Endothelial cell of umbilical vein (primary cell): ENCODE results near the gene RGR. TPM values are rescaled to one million over a fixed set of nuclear protein-coding genes. Genes with fewer than 3 reads are reported as not detected.

ENCODE experiments used
- BruUV-seq: library from RNA; stranded (reverse); fragments of 400-500 nt; replicated peaks from 2 replicates; lab custom pipeline; 2021; lab: Mats Ljungman, UMichigan
- CTCF ChIA-PET: fragments of 300-600, 350-600 bp; sonication (Branson Sonifier 250); formaldehyde crosslinking; loops from one replicate; lab custom pipeline; 2021; ENCODE audit warnings: antibody characterized with exemption, inconsistent platforms; lab: Charles Lee
- POLR2A ChIA-PET: fragments of 300-600, 350-600 bp; sonication (Branson Sonifier 250); formaldehyde crosslinking; loops from one replicate; lab custom pipeline; 2021; ENCODE audit warnings: antibody characterized with exemption, inconsistent platforms; lab: Charles Lee
- DNase-seq: peaks from one replicate; pipeline ENCODE4 v3.0.0-alpha.2; 2011; ENCODE audit warnings: low read depth, low spot score
- FAIRE-seq: peaks from 2 replicates; lab custom pipeline; 2011; peaks lifted over from hg19 to GRCh38; lab: Jason Lieb, UNC
- H2AFZ ChIP-seq: 2 replicates; pipeline ENCODE4 v1.6.0; 2012; ENCODE audit warnings: low read depth, low read length, control low read depth, inconsistent platforms
- H3K27ac ChIP-seq: 2 replicates; pipeline ENCODE4 v1.5.1; 2011; ENCODE audit warnings: low read depth, mild to moderate bottlenecking, control low read depth, low read length, moderate library complexity; ENCODE audit not compliant: insufficient read depth
- H3K27me3 ChIP-seq, 2 experiments: 2 replicates each; pipeline versions ENCODE4 v1.6.0 to v1.6.1; 2011; ENCODE audit warnings: low read length in 2 of 2, mixed read lengths in 1 of 2; ENCODE audit not compliant: control insufficient read depth in 2 of 2, insufficient read depth in 2 of 2
- H3K36me3 ChIP-seq, 2 experiments: 2 replicates in 1 of 2; 3 replicates in 1 of 2; pipeline ENCODE4 v1.5.1; 2011; ENCODE audit warnings: low read length in 2 of 2, mild to moderate bottlenecking in 1 of 2, moderate library complexity in 1 of 2; ENCODE audit not compliant: control insufficient read depth in 2 of 2, insufficient read depth in 2 of 2; ENCODE audit errors: extremely low read depth in 1 of 2
- H3K4me1 ChIP-seq: 3 replicates; pipeline ENCODE4 v1.5.1; 2011; ENCODE audit warnings: mild to moderate bottlenecking, low read length; ENCODE audit not compliant: control insufficient read depth, insufficient read depth; ENCODE audit errors: extremely low read depth
- H3K4me2 ChIP-seq: 2 replicates; pipeline ENCODE4 v1.6.1; 2011; ENCODE audit warnings: low read length, control low read depth, mixed read lengths; ENCODE audit not compliant: insufficient read depth
- H3K4me3 ChIP-seq, 3 experiments: fragments of 200-600 bp in 1 of 3; sonication (generic), shearing (Covaris generic) in 1 of 3; replicated peaks in 1 of 3; 2 replicates each; pipeline ENCODE4 v1.5.1; 2011 to 2016; ENCODE audit warnings: control low read depth in 3 of 3, low read length in 3 of 3, mild to moderate bottlenecking in 2 of 3, inconsistent platforms in 1 of 3, low read depth in 1 of 3, moderate library complexity in 1 of 3; ENCODE audit not compliant: insufficient read depth in 1 of 3
- H3K79me2 ChIP-seq: 2 replicates; pipeline ENCODE4 v1.6.0; 2012; ENCODE audit warnings: low read length, inconsistent platforms; ENCODE audit not compliant: control insufficient read depth, insufficient read depth
- H3K9ac ChIP-seq: replicated peaks from 2 replicates; pipeline ENCODE3; 2011; ENCODE audit warnings: low read length, control low read depth; ENCODE audit not compliant: insufficient read depth; ENCODE audit errors: extremely low read depth
- H3K9me1 ChIP-seq: replicated peaks from 3 replicates; pipeline ENCODE4 v1.6.0; 2011; ENCODE audit warnings: mild to moderate bottlenecking, low read length; ENCODE audit not compliant: control insufficient read depth, insufficient read depth; ENCODE audit errors: extremely low read depth
- H3K9me3 ChIP-seq: replicated peaks from 2 replicates; pipeline ENCODE4 v1.5.1; 2012; ENCODE audit warnings: low read length, inconsistent platforms; ENCODE audit not compliant: control insufficient read depth, insufficient read depth
- H4K20me1 ChIP-seq: replicated peaks from 2 replicates; pipeline ENCODE3; 2011; ENCODE audit warnings: mild to moderate bottlenecking, low read length; ENCODE audit not compliant: control insufficient read depth, insufficient read depth; ENCODE audit errors: extremely low read depth
- EZH2 ChIP-seq: IDR thresholded peaks from 2 replicates; pipeline ENCODE4 v1.6.1; 2012; ENCODE audit warnings: borderline replicate concordance, low read depth, mild to moderate bottlenecking, moderate library complexity, low read length, inconsistent platforms; ENCODE audit not compliant: severe bottlenecking
- FOS ChIP-seq: IDR thresholded peaks from 2 replicates; pipeline ENCODE4 v1.6.1; 2011; ENCODE audit warnings: mild to moderate bottlenecking, low read length, moderate library complexity, borderline replicate concordance; ENCODE audit not compliant: insufficient read depth
- GATA2 ChIP-seq: IDR thresholded peaks from 2 replicates; pipeline ENCODE4 v1.7.0; 2011; ENCODE audit warnings: low read depth, mild to moderate bottlenecking, moderate library complexity, mixed read lengths, low read length; ENCODE audit not compliant: insufficient read length, insufficient read depth
- JUN ChIP-seq: IDR thresholded peaks from 2 replicates; pipeline ENCODE4 v1.6.1; 2011; ENCODE audit warnings: borderline replicate concordance, low read depth; ENCODE audit not compliant: insufficient read length, insufficient read depth
- MYC ChIP-seq: IDR thresholded peaks from one replicate; pipeline ENCODE4 v1.6.1; 2011; ENCODE audit warnings: mild to moderate bottlenecking, low read depth, low read length
- POLR2AphosphoS5 ChIP-seq: IDR thresholded peaks from 2 replicates; pipeline ENCODE4 v1.6.1; 2012; ENCODE audit warnings: low read depth, mild to moderate bottlenecking, control low read depth, low read length, moderate library complexity; ENCODE audit not compliant: insufficient read depth
- dilution Hi-C: fragments of 300-500 bp; cut with MboI; formaldehyde crosslinking; loops from one replicate; pipeline ENCODE4 v1.15.0; 2019; ENCODE audit warnings: low sequenced_read_pairs; ENCODE audit not compliant: extremely low pct_ligation_motif_present
- intact Hi-C: fragments of 100-400 bp; cut with micrococcal nuclease; formaldehyde crosslinking; loops from one replicate; pipeline ENCODE4 v1.10.0; 2022
- polyA plus RNA-seq, 4 experiments: library from polyadenylated mRNA; depleted of rRNA in 3 of 4; stranded (reverse) in 3 of 4; unstranded in 1 of 4; fragments of >200 nt; gene quantifications; 2 replicates each; pipeline versions ENCODE4 v1.2.1 to v1.2.3, GENCODE V29; 2011 to 2012; ENCODE audit warnings: missing spikeins in 1 of 4
- total RNA-seq: library from RNA; stranded (reverse); gene quantifications from 2 replicates; pipeline ENCODE4 v1.2.3, GENCODE V29; 2021
- TF ChIP-seq, protein P1 (sequence below), 2 donors: IDR thresholded peaks; 1 replicate in 1 of 2; 2 replicates in 1 of 2; pipeline ENCODE4 v1.5.1; 2011; ENCODE audit warnings: low read length in 2 of 2, mild to moderate bottlenecking in 2 of 2, moderate library complexity in 2 of 2, control low read depth in 1 of 2, inconsistent platforms in 1 of 2, low read depth in 1 of 2; ENCODE audit not compliant: insufficient read depth in 1 of 2; ENCODE audit errors: extremely low read depth in 1 of 2

The RGR gene
- total and polyA plus RNA-seq, 2 donors (not counting 3 experiments of a cell fraction or from before 2014, with no cell fraction given), result not detected

DNA sequence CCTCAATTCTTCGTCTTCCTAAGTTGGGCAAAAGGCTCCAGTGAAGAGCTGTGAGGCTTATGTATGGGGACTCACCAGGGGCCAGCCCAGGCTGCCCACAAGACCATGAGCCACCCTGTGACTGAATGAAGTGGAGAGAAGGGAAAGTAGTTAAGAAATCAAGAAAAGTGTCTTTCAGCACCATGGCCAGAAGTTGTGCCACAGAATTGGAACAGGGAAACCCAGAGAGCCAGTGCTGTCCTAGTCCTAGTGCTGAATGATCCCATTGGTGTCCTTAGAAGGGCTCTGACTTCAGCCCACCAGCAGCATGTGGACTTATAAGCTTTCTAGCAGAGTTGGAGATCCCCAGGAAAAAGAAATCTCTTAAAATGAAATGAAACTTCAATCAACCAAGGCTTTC is 46.5 kb downstream of the RGR start:
- H3K4me3 ChIP-seq, result no peak overlapping the region
- no peaks in the 10 kb centered on the region for H3K9me1 ChIP-seq
- TF ChIP-seq EZH2, result no peak
- TF ChIP-seq JUN, result no peak
- no peak for TF ChIP-seq GATA2
- TF ChIP-seq MYC, result no peak
- TF ChIP-seq, protein P1, sequence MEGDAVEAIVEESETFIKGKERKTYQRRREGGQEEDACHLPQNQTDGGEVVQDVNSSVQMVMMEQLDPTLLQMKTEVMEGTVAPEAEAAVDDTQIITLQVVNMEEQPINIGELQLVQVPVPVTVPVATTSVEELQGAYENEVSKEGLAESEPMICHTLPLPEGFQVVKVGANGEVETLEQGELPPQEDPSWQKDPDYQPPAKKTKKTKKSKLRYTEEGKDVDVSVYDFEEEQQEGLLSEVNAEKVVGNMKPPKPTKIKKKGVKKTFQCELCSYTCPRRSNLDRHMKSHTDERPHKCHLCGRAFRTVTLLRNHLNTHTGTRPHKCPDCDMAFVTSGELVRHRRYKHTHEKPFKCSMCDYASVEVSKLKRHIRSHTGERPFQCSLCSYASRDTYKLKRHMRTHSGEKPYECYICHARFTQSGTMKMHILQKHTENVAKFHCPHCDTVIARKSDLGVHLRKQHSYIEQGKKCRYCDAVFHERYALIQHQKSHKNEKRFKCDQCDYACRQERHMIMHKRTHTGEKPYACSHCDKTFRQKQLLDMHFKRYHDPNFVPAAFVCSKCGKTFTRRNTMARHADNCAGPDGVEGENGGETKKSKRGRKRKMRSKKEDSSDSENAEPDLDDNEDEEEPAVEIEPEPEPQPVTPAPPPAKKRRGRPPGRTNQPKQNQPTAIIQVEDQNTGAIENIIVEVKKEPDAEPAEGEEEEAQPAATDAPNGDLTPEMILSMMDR (IDR thresholded peaks at IDR 0.05; ENCODE audit: extremely low read depth in 1 of 2, insufficient read depth in 1 of 2, low read depth in 1 of 2, low read length in 2 of 2), result no peak
- TF ChIP-seq POLR2AphosphoS5, result no peak
- no peak for TF ChIP-seq FOS
- dilution Hi-C loops, result no loop called here
- H3K27ac ChIP-seq, result no peak overlapping the region
- CTCF ChIA-PET, result interaction anchor here (1.4 to 3.4 kb wide), 2 partner anchors 24 to 246 kb away, joined by 5 to 15 read pairs; no protein-coding TSS in a partner anchor
- no peaks in the 10 kb centered on the region for H3K9me3 ChIP-seq
- no peaks in the 10 kb centered on the region for H4K20me1 ChIP-seq
- H2AFZ ChIP-seq, result no peak overlapping the region
- peaks cover 8 to 19% of the 10 kb centered on the region in 2 experiments for H3K27me3 ChIP-seq
- FAIRE-seq (peak; percentile 42), DNase-seq (peak; percentile 55)
- POLR2A ChIA-PET, result no interaction called here
- BruUV-seq, result no TSS peak
- H3K79me2 ChIP-seq, result no peaks in the 10 kb centered on the region
- no peak overlapping the region for H3K9ac ChIP-seq
- no peaks in the 10 kb centered on the region for H3K36me3 ChIP-seq
- H3K4me2 ChIP-seq, result no peak overlapping the region
- peaks cover 7% of the 10 kb centered on the region for H3K4me1 ChIP-seq
- intact Hi-C loops, result no loop called here
